ENCODE results near the gene ZNF221. TPM values are rescaled to one million over a fixed set of nuclear protein-coding genes. Genes with fewer than 3 reads are reported as not detected.

The ZNF221 gene
- 10 to 100 TPM in 1 of 4 donors, 1 to 10 TPM in 1, under 1 TPM in 1, not detected in 1; 0.77 to 26.9 (median 9.4) TPM for total RNA-seq

- TF ChIP-seq CTCF (IDR thresholded peaks at IDR 0.05) (peak; percentile 41 to 57 (median 52)), POLR2A (IDR thresholded peaks at IDR 0.05) (no peak)
- Histone ChIP-seq H3K27me3 (no peaks in the 10 kb centered on the region), H3K9me3 (peaks cover 0 to 12% of the 10 kb centered on the region in 2 donors), H3K36me3 (no peaks in the 10 kb centered on the region), H3K4me1 (no peaks in the 10 kb centered on the region), H3K27ac (peak within 1 kb of the TSS; percentile 67 to 70), H3K4me3 (peak within 1 kb of the TSS; percentile 65 to 72)
- peak; percentile 88 to 93 for DNase-seq
- intact Hi-C loops (cut with DNase I; ENCODE audit: low total_unique reads) = no loop called here
These were observed at the start of gene ZNF221 for GRCh38 chr19:43950834-43951645. Gene ZNF221, plus strand, starts transcription at chr19:43951228. Its CDS starts 11,499 bp downstream, at chr19:43962727.

GRCh38 chr19:43901395-43902390 is 49.3 kb upstream of the ZNF221 start:
- Histone ChIP-seq H3K27ac (no peak overlapping the region), H3K4me3 (peak overlapping the region; percentile 27 to 47), H3K27me3 (no peaks in the 10 kb centered on the region), H3K36me3 (no peaks in the 10 kb centered on the region), H3K4me1 (no peaks in the 10 kb centered on the region), H3K9me3 (peaks cover 0 to 36% of the 10 kb centered on the region in 2 donors)
- peak; percentile 69 to 74 for DNase-seq
- intact Hi-C loops (cut with DNase I; ENCODE audit: low total_unique reads) = no loop called here
- TF ChIP-seq CTCF (IDR thresholded peaks at IDR 0.05) = no peak
- no peak for TF ChIP-seq POLR2A (IDR thresholded peaks at IDR 0.05)

- Histone ChIP-seq H3K9me3 (peaks cover 0 to 32% of the 10 kb centered on the region in 2 donors), H3K36me3 (no peaks in the 10 kb centered on the region), H3K4me3 (peak overlapping the region in 1 of 2 donors; percentile 47), H3K27ac (no peak overlapping the region), H3K27me3 (no peaks in the 10 kb centered on the region), H3K4me1 (no peaks in the 10 kb centered on the region)
- TF ChIP-seq CTCF (IDR thresholded peaks at IDR 0.05) (no peak), POLR2A (IDR thresholded peaks at IDR 0.05) (no peak)
- intact Hi-C loops (cut with DNase I; ENCODE audit: low total_unique reads) = no loop called here
- DNase-seq = no peak
These were observed 48.6 kb upstream of the ZNF221 start for GRCh38 chr19:43902399-43902798.

- H3K4me3 ChIP-seq = no peak overlapping the region
- H3K27me3 ChIP-seq = no peaks in the 10 kb centered on the region
- H3K27ac ChIP-seq = no peak overlapping the region
- intact Hi-C loops (cut with DNase I; ENCODE audit: low total_unique reads) = no loop called here
- H3K4me1 ChIP-seq = no peaks in the 10 kb centered on the region
- H3K9me3 ChIP-seq = peaks cover 0 to 37% of the 10 kb centered on the region in 2 donors
- TF ChIP-seq POLR2A (IDR thresholded peaks at IDR 0.05) (no peak), CTCF (IDR thresholded peaks at IDR 0.05) (no peak)
- H3K36me3 ChIP-seq = no peaks in the 10 kb centered on the region
- DNase-seq = no peak
These were observed 45.1 kb upstream of the ZNF221 start for GRCh38 chr19:43905897-43906296.
